Activated CD4-positive, alpha-beta T cell treated with anti-CD3 and anti-CD28 coated beads, Interleukin-2, amount 50 U/mL, for 24 hours (primary cell): Measurements from ENCODE around the gene CPNE2.
"Not testable (repeated sequence)": the region's sequence is repeated elsewhere in the genome, so short reads cannot be mapped to it uniquely, and the experiment has no call there.

Source experiments
- DNase-seq, 2 donors: peaks; one replicate each; pipeline ENCODE4 v3.0.0-alpha.2; 2020; ENCODE audit warnings: low read depth in 1 of 2, low spot score in 1 of 2

The CPNE2 gene

DNA sequence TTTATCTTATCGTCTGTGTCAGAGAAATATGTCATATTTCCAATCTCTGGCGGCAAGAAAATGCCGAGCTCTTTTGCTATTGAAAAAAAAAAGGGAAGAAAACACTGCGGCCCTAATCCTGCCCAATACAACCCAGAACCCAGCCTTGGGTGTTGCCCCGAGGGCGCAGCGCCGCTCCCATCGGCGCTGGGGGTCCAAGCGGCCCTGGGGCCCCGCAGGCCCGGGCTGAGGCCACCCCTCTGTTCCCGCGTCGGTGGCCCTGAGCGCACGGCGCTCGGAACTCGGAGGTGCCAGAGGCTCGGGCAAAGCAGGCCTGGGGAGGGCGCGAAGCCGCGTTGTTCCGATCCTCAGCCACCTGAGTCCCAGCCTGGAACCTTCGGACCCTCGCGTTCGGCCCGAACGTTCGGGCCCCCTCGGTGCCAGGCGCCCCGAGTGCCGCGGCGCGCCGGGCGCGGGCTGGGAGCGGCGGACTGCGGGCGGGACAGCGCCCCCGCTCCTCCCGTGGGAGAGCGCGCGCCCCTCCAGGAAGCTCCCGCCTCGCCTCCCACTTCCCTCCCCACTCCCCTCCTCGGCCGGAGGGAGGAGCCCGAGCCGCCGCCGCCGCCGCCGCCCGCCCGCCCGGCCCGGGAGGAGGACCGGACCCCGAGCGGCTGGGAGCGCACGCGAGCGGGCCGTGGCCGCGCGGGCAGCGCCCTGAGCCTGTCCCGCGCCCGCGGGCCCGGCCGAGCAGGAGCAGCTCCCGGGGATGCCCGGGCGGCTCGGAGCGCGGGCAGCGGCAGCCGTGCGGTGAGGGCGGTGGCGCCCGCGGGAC lies at the start of gene CPNE2:
CPNE2 (plus strand) TSS at position 609 of the 811 bp plus-strand sequence. CDS start 18,160 bp downstream, outside the sequence.
- no peak for DNase-seq

DNA sequence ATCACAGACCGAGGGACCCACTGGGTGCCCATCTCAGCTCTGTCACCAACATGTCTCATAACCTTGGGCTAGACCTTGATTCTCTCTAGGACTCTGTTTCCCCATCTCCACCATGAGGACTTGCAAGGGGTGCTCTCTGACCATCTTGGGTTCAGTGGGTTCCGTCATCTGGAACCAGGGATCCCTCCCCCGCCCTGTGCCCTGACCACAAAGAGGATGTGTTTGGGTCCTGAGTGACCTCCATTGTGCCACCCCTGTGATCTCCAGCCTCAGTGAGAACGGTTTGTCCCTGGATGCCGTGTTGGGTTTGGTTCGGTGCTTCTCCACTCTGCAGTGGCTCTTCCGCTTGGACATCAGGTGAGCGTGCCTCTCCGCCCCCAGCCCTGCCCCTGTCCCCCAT lies 49.1 kb upstream of the CPNE2 start:
- DNase-seq = no peak

DNA sequence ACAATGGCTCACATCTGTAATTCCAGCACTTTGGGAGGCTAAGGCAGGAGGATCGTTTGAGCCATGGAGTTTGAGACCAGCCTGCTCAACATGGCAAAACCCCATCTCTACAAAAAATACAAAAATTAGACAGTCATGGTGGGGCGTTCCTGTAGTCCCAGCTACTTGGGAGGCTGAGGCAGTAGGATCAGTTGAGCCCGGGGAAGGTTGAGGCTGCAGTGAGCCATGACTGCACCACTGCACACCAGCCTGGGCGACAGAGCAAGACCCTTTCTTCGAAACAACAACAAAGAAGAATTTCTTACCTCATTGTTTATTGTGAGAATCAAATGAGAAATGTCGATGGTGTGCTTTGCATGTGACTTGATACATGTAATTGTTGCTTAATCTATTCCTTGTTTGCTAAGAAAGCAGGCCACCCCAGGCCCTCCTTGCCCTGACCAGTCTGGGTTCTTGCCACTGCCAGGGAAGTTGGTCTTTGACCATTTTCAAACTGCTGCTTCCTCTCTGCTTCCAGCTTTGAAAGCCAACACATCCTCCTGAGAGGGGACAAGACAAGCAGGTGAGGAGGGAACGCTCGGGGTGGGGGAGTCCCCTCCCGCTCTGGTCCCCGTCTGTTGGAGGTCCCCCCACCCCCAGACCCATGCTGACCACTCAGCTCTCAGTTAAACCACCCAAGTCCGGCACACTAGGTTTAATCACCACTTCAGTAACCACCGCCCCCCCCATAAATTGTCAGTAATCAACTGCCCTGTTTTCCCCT lies 47.3 kb upstream of the CPNE2 start:
- DNase-seq = no peak

DNA sequence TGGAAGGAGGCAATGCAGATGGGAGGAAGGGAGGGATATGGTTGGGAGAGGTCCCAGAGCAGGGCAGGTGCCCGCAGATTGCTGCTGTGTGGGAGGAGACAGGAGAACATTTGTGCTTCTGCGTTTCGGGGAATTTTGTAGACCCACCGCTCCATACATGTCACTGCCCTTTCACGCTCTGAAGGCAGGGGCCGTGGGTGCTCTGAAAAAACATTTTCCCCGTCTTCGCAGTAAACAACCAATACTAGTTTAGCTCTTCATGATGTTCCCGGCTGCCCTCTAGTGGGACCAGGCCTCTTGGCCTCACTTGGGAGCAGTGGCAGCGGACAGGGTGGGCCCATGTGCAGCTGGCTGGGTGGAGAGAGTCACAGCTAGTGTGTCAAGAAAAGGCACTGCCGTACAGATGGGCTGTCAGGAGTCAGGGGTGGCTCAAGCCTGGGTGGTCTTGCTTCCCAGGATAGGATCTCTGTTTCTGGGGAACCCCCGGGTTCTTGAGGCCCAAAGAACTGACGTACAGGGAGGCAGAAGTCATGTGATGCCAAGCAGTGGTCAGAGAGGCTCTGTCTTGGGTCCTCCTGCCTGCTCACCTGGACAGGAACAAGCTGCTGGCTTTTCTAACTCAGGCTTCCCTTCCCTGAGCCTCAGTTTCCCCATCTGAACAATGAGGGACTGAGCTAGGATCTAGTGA lies 46.5 kb upstream of the CPNE2 start:
- no peak for DNase-seq

DNA sequence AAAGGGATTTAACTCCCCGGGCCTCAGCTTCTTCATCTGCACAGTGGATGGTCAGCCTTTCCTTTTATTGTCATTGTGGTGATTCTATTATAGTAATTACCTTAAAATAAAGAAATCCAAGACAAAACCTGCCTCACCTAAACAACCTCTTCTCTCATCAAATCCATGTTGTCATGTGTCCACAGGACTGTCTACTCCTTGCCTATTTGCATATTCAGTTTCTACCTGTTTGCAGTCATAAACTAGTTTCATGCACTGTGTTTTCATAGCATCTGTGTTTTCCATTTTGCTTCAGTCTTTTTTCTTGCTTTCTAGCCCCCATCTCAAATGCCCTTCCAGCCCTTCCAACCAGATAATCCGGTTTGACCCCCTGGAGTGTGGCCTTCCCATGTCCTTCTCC lies 44.3 kb upstream of the CPNE2 start:
- DNase-seq = no peak

DNA sequence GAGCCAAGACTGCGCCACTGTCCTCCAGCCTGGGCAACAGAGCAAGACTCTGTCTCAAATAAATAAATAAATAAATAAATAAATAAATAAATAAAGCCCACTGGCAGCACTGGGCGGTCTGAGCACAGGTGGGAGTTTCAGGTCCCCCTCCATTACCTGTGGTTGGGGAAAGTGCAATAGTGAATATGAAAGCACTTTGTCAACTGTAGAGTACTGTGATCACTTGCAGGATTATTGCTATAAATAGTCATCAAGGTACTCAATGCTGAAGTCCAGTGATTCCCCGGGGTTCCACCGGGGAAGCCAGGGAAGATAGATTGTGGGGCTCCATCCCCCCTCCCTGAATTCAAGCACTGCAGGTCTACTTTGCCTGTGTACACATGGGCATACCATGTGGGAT lies 42.7 kb upstream of the CPNE2 start:
- no peak for DNase-seq

DNA sequence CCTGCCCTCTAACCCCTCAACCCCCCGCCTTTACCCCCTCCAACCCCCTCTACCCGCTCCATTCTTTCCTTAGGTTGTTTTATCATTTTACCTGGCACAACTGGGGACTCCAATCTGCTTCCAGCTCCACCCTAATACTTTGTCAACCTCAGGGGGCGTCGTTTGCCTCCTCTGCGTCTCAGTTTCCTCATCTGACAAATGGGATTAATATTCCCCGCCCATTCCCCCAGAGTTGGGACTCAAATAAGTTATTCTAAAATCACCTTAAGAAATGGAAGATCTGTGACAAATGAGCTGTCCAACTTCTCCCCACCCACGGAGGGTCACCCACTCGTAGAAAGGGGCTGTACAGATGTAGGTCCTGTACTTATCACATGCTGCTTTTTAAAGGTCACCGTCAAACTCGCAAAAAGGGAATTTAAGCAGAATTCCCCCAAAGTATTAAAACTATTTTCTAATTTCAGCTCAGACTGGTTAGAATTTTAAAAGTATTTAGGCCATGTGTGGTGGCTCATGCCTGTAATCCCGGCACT lies 40.6 kb upstream of the CPNE2 start:
- DNase-seq = no peak

DNA sequence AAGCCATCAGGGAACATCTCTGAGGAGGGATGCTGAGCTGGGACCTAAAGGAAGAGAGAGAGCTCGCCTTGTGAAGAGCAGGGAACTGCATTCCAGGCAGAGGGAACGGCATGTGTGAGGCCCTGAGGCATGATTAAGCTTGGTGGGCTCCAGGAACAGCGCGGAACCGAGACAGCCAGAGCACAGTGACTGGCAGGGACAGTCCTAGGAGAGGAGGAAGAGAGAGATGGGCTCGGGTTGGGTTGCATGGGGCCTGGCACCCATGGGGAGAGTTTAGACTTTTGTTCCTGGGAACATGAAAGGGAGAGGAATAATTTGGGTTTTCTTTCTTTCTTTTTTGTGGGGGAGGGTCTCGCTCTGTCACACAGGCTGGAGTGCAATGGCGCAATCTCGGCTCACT lies 39.2 kb upstream of the CPNE2 start:
- DNase-seq = no peak

DNA sequence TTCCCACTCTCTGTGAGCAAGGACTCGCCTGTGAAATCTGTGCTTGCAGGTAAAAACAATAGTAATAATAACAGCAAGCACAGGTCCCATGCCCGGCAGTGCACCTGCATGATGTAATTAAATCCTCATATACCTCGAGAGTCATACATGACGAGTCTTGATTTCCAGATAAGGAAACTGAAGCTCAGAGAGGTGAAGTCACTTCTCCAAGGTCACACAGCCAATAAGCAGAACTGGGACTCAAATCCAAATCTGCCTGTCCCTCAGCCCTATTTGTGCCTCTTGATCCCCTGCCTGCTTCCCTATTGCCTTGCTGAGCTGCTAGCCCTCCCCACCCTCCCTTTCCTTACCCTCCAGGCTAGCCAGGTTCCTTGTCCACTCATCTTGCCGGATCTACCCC lies 38.0 kb upstream of the CPNE2 start:
- DNase-seq = no peak

DNA sequence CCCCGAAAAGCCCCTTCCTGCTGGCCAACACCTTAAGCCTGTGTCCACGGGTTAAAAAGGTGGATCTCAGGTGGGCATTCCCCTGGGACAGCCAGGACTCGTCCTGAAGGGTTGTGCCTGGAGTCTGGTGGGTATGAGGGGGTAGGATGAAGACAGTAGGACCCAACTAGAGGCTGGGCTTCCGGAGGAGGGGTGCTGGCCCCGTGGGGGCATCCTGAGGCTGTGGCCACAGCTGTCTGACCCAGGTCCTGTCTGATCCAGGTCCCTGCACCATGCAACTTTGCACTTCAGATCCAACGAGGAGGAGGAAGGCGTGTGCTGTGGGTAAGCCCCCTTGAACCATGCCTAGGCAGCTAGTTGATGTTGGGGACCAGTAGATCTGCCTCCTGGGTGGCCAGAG lies 37.6 kb upstream of the CPNE2 start:
- DNase-seq = no peak

DNA sequence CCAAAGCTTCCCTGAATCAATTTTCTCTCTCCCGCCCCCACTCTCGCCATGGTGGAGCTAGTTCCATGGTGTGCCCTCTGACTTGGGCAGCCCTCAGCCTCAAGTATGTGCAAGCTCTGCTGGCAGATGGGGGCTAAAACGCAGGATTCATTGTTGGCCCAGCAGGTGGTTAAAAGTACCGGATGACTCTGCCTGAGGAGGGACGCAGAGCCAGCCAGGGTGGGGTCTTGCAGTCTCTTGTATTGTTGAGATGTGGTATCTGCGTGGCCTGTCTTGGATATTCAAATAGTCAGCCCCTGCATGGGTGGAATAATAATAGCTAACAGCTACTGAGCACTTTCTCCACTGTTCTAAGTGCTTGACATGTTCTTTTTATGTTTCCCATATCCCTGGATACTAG lies 36.7 kb upstream of the CPNE2 start:
- DNase-seq = no peak

DNA sequence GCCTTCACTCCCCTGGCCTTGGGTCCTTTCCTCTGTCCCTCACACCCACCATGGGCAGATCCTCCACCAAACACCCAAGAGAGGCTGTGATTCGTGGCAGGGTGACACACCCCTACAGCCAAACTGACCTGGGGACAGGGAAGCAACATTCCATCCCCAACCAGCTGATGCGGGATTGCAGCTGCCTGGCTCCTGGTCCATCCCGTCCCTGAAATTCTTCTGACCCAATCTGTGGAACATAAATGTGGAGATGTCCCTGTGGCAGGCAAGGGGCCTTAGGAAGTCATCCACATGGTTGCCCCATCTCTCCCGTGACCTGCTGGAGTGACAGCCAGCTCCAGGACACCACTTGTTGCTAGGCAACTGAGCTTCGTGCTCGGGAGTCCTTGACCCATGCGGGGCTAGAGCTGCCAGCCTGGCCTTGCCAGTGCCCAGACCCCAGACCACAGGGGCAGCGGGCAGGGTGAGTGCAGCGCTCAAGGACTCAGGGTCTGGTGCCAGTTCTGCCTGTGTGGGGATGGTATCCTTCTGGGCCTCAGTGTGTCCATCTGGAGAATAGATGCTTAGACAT lies 34.0 kb upstream of the CPNE2 start:
- no peak for DNase-seq

DNA sequence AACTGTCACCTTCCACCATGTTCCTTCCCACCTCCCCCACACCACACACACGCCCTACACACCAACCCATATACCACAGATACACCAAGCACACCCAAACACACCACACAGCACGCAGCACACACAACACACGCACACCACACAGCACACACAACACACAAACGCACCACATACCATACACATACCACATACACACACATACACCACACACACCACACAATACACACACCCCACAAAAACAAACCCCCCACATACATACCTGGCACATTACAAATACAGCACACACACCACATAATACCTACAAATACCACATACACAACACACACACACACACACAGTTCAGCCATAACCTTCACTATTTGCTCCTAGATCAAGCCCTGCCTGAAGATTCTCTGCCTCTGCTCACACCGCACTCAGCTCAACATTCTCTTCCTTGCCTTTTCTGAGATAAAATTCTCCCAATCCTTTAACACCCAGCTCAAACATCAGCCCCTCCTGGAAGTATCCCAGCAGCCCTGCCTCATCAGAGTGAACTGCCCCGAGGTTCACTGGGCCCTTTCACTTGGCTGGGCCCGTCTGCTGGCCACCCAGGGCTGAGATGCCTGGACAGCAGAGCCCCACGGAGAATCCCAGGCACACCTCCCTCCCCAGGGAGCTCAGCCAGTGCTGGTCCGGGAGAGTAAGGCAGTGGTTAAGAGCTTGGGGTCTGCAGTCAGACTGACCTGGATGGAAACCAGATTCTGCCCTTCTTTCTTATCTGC lies 31.9 kb upstream of the CPNE2 start:
- no peak for DNase-seq

DNA sequence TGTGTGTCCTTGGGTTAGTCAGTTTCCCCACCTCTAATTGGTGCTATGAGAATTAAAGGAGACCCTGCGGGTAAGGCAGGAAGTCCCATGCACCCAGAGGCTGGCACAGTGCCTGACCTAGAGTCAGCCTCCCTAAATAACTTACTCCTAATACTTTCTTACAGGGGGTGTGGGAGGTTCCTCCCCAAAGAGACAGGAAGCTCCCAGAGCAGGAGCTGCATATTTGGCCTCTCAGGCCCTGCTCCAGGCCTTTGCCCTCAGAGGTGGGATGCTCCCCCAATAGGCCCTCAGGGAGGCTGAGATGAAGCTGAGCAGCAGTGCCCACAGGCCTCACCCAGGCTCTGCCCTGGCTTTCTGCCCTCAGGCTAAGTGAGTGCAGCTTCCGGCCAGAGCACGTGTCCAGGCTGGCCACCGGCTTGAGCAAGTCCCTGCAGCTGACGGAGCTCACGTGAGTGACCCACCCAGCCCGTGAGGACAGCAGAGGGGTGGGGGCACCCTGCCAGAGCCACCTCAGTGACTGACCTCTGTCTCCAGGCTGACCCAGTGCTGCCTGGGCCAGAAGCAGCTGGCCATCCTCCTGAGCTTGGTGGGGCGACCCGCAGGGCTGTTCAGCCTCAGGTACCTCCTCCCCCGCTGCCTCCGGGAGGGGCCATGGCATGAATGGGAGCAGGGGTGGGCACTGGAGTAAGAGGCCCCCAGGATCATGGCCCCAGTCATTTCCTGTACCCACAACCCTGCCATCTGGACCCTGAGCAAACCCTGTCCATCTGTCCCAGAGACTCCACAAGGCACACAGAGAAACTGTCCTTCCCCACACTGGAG lies 31.1 kb upstream of the CPNE2 start:
- no peak for DNase-seq

DNA sequence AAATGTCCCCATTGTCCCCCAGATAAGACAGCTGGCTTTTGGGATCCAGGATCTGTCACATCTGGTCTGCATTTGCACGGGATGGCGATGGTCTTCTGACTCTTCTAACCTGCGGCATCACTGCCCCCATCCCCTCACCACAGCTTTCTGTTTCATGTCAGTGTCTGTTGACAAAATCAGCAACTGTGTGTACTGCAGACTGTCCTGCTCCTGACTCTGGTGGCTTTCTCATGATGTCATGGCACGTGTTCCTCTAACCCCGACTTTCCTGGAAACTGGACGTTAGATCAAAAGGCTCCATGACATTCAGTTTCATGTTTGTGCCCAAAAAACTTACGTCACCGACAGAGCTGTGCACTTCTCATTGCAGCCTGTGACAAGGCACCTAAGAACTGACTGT lies 30.1 kb upstream of the CPNE2 start:
- DNase-seq = no peak

DNA sequence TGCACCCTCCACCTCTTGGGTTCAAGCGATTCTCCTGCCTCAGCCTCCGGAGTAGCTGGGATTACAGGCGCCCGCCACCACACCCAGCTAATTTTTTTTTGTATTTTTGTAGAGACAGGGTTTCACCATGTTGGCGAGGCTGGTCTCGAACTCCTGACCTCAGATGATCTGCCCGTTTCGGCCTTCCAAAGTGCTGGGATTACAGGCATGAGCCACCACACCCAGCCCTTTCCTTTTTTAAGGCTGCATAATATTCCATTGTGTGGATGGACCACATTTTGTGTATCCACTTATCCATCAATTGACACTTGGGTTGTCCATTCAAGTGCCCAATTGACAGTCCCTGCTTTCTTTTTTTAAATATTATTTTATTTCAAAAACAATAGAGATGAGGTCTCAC lies 29.2 kb upstream of the CPNE2 start:
- DNase-seq = not testable (repeated sequence)

DNA sequence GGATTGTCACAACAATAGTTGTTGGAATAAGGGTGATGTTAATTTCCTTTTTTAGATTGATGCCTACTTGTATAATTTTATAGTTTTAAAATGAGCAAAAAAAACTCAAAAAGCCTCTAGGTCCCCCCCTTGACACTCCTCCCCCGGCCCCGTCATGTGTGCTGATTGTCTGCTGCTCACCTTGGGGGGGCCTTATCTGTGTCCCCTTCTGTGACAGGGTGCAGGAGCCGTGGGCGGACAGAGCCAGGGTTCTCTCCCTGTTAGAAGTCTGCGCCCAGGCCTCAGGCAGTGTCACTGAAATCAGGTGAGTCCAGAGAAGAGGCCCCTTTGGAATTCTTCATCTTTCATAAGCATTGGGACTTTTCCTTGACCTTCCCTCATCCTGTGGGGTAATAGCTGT lies 27.4 kb upstream of the CPNE2 start:
- DNase-seq = no peak

DNA sequence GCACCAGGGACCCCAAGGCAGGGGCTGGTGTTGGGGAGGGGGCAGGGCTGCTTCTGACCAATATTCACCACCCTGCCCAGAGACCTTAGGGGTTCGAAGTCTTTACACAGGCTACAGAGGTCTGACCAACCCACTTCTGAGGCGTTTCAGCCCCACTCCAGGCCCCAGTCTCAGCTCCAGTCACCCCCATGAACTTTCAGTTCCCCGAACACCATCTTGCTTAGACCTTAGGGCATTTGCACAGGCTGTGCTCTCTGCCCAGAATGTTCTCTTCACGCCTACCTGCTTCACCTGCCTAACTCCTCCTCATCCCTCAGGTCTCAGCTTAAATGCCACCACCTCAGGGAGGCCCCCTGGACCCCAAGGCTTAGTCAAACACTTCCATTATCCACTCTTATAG lies 25.8 kb upstream of the CPNE2 start:
- no peak for DNase-seq

DNA sequence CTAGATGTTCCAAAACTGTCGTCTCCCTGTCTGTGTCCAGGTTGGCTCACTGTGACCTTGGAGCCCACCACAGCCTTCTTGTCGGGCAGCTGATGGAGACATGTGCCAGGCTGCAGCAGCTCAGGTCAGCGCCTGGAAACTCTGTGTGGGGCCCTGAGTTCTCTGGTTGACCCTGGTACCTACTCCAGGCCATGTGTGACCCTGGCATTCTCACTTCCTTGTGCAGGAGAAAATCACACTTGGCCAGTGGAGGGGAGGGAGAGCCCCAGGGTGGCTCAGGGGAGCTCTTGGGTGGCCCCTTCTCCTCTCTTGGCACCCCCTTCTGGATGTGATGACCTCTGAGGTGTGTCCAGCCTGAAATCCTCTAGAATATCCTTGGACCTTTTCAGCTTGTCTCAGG lies 25.0 kb upstream of the CPNE2 start:
- DNase-seq = no peak

DNA sequence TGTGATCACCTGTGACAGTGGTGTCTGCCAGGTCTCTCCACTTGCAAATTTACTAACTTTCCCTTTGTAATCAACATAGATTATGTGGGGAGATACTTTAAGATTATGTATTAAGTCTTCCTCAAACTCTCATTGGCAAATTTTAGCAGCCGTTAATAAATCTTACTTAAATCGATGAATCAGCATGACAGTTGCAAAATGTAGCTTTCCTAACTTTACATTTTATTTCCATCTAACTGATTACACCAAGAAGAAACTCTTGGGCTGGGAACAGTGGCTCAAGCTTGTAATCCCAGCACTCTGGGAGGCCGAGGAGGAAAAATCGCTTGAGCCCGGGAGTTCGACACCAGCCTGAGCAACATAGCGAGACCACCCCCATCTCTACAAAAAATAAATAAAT lies 23.3 kb upstream of the CPNE2 start:
- no peak for DNase-seq
